CD4-positive, alpha-beta T cell treated with Interleukin-2 at 100 ng/mL for 4 hours (primary cell): ENCODE results near the gene RDH12.

Experiments
- DNase-seq: peaks from one replicate; pipeline ENCODE4 v3.0.0-alpha.2; 2020; ENCODE audit warnings: low spot score

Gene RDH12

DNA sequence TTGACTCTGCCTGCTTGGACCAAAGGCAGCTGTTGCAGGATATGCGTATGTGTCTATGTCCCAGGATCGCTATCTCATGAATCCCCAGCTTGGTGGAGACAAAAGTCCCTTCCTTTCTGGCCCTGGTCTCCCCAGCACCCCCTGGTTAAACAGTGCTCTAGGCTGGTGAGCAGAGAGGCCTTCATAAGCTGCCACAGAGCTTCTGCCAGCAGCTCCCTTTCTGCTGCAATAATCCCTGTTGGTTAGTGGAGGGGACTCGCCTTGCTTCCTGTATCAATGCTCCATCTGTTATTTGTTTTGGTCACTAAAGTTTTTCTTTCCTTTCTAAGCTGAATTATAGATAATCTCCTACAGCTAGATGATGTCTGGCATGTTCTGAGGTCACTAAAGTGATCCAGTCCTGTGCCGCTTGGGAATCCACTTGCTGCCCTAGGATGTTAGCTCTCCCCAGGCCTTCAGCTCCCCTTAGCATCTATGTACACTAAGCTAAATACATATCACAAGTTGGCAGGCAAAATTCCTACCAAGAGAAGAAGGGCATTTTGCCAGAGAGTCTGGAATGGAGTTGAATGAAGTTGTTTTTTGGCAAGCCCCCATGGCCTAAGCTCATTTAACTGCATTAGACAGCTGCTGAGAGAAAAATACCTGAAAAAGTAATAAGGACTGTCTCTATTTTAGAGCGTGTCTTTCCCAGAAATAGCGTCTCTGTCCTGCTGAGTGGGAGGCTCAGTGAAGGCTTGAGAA, 47.8 kb downstream of the RDH12 start:
- no peak for DNase-seq

DNA sequence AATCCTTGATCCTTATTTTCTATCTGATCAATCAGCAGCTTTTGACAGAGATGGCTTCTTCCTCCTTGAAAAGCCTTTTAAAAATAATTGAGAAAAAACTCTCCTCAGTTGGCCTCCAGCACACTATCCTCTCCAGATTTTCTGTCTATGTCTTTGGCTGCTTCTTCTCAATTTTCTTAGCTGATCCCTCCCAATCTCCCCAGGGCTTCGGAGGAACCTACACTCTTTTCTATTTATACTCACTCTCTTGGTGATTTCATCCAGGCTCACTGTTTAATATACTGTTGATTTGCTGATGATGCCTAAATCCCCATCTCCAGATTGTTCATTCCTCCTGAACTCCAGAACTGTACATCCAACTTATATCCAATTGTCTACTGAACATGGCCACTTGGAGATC, 54.8 kb downstream of the RDH12 start:
- no peak for DNase-seq

DNA sequence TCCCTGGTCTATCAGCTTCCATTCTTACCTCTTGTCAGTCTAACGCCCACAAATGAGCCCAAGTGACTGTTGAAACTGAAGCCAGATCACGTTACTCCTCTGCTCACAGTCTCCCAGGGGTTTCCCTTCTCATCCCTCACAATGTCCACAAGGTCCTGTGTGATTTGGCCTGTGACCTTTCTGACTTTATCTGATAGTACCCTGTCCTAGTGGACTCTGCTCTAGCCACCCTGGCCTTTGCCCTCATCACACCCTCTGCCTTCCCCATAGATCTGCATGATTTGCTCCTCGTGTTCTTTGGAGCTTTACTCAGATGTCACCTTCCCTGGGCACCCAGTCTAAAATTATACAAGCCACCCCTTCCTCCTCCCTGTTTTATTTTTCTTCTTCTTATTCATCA, 55.5 kb downstream of the RDH12 start:
- no peak for DNase-seq

DNA sequence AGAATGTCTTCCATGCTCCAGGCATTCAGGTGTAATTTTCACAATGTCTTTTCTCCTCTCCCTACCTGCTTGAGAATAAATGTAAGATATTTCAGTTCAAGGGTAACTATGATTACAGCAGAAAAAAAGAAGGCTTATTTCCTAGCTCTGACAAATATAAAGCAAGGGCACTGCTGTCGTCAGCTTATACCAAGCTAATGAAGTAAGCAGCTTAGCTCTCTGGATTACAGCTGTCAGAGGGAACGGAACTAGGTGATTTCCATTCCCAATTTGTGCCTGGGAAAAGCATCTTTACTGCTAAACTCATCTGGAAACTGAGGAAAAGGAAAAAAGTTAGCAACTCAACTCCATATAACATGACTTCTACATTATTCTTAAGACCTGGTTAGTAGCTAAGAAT, 58.2 kb downstream of the RDH12 start:
- no peak for DNase-seq

DNA sequence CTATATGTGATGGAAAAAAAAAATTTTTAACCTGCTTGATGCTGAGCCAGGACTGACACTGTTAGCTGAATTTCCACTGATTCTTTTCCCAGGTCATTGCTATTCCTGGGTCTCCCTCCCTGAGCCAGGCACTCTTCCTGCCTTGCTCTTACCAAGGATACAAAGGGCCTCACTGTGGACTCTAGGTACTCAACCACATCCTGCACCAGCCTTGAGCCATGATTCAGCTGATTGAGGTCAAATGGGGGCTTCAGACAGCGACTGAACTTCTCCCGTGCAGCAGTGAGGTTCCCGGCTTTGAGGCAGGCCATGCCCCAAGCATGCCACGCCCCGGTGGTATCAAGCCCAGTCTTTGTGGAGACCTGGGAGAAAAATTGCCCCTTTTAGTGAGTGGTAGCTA, 60.4 kb downstream of the RDH12 start:
- DNase-seq: no peak

DNA sequence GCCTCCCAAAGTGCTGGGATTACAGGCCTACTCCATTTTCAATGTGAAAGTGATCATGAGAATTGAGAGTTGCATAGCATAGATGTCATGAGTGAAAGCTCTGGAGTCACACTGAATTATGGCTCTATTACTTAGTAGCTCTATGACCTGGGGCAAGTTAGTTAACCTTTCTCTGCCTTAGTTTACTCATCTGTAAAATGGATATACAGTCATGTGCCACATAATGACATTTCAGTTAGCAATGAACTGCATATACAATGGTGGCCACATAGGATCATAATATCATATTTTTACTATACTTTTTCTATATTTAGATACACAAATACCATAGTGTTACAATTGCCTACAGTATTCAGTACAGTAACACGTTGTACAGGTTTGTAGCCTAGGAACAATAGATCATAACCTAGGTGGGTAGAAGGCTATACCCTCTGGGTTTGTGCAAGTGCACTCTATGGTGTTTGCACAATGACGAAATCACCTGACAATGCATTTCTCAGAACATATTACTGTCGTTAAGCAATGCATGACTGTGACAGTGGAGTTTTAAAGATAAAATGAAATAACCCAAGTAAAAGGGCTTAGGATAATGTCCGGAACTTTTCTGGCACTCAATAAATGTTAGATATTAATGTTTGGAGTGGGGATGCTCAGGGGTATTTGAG, 61.6 kb downstream of the RDH12 start:
- DNase-seq: no peak

DNA sequence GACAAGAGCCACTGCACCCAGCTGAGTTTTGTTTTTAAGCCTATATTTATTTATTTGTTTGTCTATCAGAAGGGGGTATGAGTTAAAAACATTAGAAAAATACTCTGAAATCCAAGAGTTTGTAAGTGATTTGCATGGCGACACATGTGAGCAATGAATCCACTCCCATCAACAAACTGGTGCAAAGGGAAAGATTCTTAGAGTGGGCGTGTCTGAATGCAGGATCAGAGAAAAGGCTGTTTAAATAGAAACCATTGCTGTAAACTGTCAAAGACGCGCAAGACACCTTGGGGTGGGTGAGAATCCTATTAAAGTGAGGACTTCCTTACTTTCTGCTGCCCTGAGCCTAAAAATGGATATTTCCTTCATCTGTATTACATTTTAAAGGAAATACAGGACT, 62.8 kb downstream of the RDH12 start:
- no peak for DNase-seq

DNA sequence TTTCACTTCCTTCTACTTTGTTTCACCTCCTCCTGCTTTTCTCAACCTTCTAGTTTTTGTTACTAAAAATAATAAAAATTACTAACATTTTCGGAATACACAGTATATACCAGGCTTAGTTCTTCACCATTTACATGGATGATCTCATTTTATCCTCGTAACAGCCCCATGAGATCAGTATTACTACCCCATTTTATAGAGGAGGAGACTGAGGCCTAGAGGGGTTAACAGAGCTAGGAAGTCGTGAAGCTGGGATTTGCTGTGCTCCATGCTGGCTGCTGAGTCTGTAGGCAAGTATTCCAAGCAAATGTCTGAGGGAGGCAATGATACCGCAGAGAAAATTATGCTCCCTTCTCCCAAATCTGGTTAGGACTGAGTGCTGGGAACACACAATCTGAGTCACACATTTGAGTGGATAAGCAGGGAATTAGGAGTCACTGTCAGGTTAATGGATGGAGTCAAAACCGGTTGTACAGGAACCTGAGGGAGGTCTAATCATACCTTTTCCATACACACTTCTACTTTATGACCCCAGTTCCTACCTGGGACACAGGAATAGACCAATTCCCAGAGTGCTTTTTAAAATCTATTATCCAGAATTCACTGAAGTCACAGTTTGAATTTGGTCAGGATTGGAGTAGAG, 63.6 kb downstream of the RDH12 start:
- no peak for DNase-seq

DNA sequence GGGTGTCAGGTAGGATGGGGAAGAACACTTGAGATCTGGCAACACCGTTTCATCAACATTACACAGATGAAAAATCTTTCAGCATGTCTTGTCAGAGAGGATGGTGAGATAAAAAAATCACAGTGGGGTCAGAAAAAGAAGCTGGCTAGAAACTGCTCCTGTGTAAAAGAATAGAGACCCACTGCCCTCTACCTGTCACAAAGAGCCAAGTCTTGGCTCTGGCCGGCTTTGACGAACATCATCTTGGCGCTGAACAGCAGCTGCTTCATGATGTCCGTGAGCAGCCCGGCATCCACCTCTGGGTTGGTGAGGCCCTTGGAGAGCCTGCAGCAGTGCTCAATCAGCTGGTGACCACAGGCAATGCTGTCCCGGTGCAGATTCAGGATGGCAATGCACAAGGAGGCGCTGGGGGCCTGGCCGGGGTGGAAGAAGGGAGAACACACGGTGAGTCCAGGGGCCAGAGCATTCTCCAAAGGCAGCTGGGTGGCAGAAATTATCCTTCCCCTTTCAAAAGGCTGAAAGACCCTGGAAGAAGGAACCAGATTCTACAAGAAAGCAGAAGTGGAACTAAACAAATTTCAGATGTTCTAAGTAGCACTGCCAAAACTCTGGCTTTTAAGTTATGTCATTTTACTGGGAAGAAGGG, 64.5 kb downstream of the RDH12 start:
- no peak for DNase-seq

DNA sequence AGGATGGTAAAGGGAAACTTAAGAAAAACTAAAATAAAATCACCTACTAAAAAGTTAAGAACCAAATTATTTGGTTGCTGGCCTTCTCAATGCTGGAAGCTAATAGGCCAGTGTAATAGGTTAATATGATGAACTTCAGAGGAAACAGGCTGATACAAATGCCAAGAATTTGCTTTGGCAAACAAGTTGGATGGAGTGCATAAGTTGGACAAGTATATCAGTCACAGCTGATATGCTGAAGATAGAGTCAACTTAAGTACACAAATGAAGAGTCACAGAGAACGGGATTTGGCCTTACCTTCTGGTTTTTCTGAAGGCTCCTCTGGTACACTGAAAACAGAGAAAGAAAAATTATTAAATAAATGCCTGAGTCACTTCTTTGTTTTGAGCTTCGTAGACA, 66.5 kb downstream of the RDH12 start:
- no peak for DNase-seq

DNA sequence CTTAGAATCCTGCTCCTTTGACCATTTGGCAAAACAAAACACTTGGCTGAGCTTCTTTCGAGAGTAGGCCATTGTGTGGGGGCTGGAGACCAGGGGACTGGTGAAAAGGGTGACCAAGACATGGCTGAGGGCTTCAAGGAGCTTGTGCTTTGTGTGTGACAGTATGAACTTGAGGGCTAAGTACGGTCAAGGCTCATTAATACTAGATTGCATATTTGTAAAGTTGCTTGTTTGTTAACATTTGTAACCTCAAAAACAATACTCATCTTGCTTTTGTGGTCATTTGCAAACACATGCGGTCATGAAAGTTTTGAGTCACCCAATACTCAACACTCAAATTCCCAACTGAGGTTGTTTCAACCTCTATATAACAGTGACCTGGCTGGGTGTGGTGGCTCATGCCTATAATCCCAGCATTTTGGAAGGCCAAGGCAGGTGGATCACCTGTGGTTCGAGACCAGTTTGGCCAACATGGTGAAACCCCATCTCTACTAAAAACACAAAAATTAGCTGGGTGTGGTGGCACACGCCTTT, 72.2 kb downstream of the RDH12 start:
- no peak for DNase-seq

DNA sequence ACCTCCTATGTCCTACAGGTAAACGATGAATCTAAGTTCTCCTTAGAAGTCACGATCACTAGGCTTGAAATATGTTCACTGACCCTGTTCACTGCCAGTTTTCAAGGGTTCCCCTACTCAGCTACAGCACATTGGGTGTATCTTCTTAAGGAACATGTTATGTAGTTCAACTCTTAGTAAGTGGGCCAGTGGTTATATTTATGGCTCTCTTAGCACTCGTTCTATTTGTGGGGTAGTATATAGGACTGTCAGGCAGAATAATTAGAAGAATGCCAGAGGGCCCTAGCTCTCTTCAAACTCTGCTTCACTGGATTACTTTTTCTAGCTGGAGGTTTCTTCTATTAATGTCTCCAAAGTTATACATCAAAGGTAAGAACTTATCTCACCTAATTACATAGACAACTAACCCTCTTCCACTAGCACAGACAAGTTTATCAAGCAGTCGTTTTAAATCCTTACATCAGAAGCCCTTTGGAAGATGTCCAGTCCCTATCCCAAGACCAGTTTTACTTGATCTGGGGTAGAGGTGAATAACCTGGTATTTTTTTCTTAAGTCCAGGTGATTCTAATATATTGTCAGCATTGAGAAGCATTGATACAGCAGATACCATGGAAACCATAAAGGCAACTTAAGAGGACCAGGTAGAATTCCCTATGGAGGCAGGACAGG, 75.1 kb downstream of the RDH12 start:
- DNase-seq: no peak

DNA sequence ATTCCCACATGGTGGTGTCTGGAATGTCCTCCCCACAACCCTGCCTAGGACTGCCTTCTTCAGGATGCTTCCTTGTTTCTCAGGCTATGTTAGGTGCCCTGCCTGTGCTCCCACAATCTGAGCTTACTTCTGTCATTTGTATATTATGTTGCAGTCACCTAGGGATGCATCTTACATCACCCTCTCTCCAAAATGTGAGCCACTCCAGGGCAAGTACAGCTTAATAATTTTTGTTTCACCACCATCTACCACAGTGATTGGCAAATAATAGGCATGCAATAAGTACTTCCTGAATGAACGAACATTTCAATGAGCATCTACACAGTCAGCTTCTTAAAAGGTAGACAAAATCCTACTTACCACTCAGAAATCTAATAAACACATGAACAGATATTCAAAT, 77.1 kb downstream of the RDH12 start:
- DNase-seq: no peak

DNA sequence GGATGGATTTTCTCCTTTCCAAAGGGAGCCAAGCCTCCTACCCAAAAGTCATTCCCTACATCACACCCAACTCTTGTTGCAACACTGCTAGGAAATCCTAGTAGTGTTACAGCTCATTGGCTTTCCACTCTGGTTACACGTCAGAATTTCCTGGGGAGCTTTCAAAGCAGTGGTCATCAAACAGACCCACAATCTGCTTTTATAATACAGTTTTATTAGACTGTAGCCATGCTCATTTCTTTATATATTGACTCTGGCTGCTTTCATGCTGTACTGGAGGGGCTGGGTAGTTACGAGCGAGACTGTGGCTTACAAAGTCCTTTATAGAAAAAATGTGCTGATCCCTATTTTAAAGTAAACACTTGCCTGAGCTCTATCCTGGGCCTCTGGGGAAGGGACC, 80.4 kb downstream of the RDH12 start:
- no peak for DNase-seq
